Breast epithelium (tissue), 4 donors: ENCODE results near the gene NEDD4L. TPM values are rescaled to one million over a fixed set of nuclear protein-coding genes. Genes with fewer than 3 reads are reported as not detected.

Source experiments
- DNase-seq, 2 donors: peaks; one replicate each; pipeline ENCODE4 v3.0.0-alpha.2; 2019; ENCODE audit warnings: low spot score in 2 of 2
- H3K27ac ChIP-seq, 2 donors: fragments of 200-600 bp; sonication (generic) in 1 of 2; one replicate each; pipeline ENCODE4 v1.5.1; 2016 to 2019; ENCODE audit warnings: mild to moderate bottlenecking in 1 of 2
- H3K27me3 ChIP-seq, 2 donors: fragments of 200-600 bp; sonication (generic) in 1 of 2; one replicate each; pipeline versions ENCODE4 v1.5.1 to v1.6.0; 2017 to 2019; ENCODE audit warnings: control low read depth in 1 of 2, mild to moderate bottlenecking in 1 of 2
- H3K36me3 ChIP-seq: fragments of 200-600 bp; one replicate; pipeline ENCODE4 v1.5.1; 2019
- H3K4me1 ChIP-seq, 2 donors: fragments of 200-600 bp; sonication (generic); one replicate each; pipeline ENCODE4 v1.5.1; 2016 to 2019; ENCODE audit warnings: control low read depth in 1 of 2
- H3K4me3 ChIP-seq, 3 donors: fragments of 200-600 bp; sonication (generic); 1 replicate in 2 of 3; 2 replicates in 1 of 3; pipeline ENCODE4 v1.5.1; 2016 to 2019; ENCODE audit warnings: mild to moderate bottlenecking in 3 of 3, moderate library complexity in 2 of 3
- H3K9me3 ChIP-seq, 2 donors: fragments of 200-600 bp; sonication (generic) in 1 of 2; one replicate each; pipeline ENCODE4 v1.5.1; 2016 to 2019; ENCODE audit warnings: control low read depth in 1 of 2
- POLR2A ChIP-seq: fragments of 450-650 bp; IDR thresholded peaks from one replicate; pipeline ENCODE4 v1.6.1; 2016; ENCODE audit warnings: antibody characterized with exemption, mild to moderate bottlenecking, moderate library complexity
- POLR2AphosphoS5 ChIP-seq, 3 donors: sonication (generic); formaldehyde crosslinking; IDR thresholded peaks; one replicate each; pipeline ENCODE4 v1.6.1; 2017; ENCODE audit warnings: antibody characterized with exemption in 3 of 3
- intact Hi-C: fragments of 100-400 bp; cut with DNase I; formaldehyde crosslinking; loops from one replicate; pipeline ENCODE4 v1.15.1; 2023; ENCODE audit warnings: low total_unique reads
- total RNA-seq, 3 donors: library from RNA; depleted of rRNA; stranded (reverse); fragments of >200 nt; gene quantifications; one replicate each; pipeline ENCODE4 v1.1.0, GENCODE V29; 2016
- TF ChIP-seq, protein P1 (sequence below), 3 donors: fragments of 450-650 bp; IDR thresholded peaks; one replicate each; pipeline ENCODE4 v1.5.1; 2016 to 2017; ENCODE audit warnings: antibody characterized with exemption in 3 of 3, mild to moderate bottlenecking in 3 of 3, moderate library complexity in 3 of 3

Gene NEDD4L
- total RNA-seq, 3 donors from 2014 or later, result 26.2 to 162 (median 106) TPM

DNA sequence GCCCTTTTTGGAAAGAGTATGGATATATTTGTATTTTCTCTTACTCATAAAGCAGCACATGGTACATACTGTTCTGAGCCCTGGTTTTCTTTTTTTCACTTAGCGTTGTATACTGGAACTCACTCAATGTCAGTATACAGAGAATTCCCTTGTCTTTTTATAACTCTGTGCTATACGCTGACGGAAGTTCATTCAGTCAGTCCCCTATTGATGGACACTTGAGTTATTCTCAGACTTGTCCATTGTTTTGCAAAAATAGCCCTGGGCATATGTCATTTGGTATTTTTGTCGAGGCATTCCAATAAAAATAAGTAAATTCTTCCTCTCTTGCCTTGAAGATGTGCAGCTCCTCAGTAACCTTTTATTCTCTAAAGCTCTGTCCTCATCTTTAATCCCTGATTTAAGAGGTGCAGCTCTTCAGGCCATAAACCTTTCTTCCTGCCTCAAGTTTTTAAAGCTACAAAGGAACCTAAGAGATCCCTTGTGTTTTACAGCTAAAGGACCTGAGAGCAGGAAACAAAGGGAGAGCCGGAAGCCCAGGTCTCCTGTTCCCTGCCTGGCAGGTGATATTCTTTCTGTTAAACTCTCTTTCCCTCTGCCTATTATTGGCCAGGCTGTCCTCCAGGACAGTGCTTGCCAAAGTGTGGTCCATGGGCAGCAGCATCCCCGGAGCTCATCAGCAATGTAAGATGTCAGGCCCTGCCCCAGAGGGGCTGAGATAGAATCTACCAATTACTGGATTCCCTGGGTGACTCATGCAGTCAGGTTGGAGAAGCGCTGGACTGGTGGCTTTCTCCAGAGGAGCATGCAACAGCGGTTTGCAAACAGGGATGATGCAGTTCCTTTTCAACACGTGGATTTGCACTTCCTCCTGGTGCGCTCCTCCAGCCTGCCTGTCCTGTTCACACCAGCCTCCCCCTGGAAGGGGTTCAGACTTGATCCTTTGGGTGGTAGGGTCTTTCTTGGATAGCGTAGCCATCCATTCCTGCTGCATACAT is 158.0 kb downstream of the NEDD4L start:
- no peaks in the 10 kb centered on the region for H3K4me1 ChIP-seq
- DNase-seq, result peak; percentile 74 to 75
- intact Hi-C loops, result no loop called here

DNA sequence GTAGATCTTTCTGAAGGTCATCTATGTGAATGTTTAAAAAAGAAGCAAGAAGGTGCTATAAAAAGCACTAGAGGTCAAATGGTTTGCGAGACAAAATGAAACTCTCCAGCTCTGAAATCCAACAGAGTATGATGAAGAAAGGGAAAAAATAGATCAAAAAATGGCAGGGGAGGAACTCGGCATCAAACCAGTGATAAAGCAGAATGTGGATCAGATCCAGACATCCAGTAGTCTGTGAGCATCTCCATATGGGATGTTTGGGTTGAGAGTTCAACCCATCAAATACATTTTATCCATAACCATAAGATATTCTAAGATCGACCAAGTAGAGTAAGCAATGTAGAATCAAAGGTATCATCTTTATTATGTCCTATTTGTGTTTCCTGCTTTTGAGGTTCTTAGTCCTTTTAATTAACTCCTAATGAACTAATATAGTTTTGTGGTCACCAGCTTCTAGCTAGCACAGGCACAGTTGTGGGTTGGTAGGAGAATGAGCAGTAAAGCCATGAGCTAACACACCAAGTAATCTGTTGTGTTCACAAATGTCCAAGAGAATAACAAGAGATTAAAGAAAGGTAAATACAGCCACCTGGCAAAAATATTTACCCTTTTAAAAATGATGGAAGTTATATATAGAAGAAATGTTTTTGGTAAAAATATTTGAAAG is 160.9 kb downstream of the NEDD4L start:
- H3K4me1 ChIP-seq, result no peaks in the 10 kb centered on the region
- H3K9me3 ChIP-seq, result no peaks in the 10 kb centered on the region
- no peak overlapping the region for H3K4me3 ChIP-seq
- H3K27me3 ChIP-seq, result no peaks in the 10 kb centered on the region
- no peak for DNase-seq
- no peak overlapping the region for H3K27ac ChIP-seq
- TF ChIP-seq POLR2A, result no peak
- TF ChIP-seq POLR2AphosphoS5 (IDR thresholded peaks at IDR 0.05), result no peak
- TF ChIP-seq, protein P1, sequence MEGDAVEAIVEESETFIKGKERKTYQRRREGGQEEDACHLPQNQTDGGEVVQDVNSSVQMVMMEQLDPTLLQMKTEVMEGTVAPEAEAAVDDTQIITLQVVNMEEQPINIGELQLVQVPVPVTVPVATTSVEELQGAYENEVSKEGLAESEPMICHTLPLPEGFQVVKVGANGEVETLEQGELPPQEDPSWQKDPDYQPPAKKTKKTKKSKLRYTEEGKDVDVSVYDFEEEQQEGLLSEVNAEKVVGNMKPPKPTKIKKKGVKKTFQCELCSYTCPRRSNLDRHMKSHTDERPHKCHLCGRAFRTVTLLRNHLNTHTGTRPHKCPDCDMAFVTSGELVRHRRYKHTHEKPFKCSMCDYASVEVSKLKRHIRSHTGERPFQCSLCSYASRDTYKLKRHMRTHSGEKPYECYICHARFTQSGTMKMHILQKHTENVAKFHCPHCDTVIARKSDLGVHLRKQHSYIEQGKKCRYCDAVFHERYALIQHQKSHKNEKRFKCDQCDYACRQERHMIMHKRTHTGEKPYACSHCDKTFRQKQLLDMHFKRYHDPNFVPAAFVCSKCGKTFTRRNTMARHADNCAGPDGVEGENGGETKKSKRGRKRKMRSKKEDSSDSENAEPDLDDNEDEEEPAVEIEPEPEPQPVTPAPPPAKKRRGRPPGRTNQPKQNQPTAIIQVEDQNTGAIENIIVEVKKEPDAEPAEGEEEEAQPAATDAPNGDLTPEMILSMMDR (IDR thresholded peaks at IDR 0.05), result no peak
- H3K36me3 ChIP-seq, result no peaks in the 10 kb centered on the region
- intact Hi-C loops, result no loop called here

More for the DNA sequence above, 158.0 kb downstream of the NEDD4L start:
- TF ChIP-seq POLR2AphosphoS5 (IDR thresholded peaks at IDR 0.05) (peak in 2 of 3 donors; percentile 28 to 55), POLR2A (no peak)
- H3K36me3 ChIP-seq, result no peaks in the 10 kb centered on the region
- H3K9me3 ChIP-seq, result no peaks in the 10 kb centered on the region
- H3K27ac ChIP-seq, result peak overlapping the region; percentile 65 to 89
- no peaks in the 10 kb centered on the region for H3K27me3 ChIP-seq
- no peak overlapping the region for H3K4me3 ChIP-seq

DNA sequence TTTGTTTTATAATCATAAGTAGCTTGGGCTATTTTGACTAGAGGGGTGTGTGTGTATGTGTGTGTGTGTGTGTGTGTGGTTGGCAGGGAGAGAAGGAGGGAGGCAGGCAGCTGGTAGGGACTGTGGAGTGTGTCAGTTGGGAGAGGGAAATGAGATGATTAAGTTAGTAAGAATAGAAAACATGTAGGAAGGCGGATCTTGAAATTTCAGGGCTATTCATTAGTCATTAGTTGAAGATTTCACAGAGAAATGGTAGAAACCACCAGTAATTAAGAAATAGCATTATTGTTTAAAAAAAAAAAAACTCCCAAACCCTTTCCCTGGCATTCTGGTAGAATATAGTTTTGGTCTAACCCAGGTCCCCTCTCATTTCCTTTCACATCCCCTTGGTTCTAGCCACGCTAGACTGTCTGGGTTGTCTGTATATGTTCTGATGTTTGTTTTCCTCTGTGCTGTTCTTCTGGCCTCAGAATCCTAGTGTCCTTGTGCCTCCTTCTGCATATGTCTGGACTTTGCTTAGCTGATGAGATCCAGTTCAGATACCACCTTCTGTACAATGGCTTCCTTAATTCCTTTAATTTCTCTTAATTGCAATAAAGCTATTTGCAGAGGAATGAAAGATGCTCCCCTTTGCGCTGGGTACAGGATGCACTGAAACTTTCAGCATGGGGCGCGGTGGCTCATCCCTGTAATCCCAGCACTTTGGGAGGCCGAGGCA is 161.6 kb downstream of the NEDD4L start:
- Histone ChIP-seq H3K36me3 (no peaks in the 10 kb centered on the region), H3K4me3 (no peak overlapping the region), H3K27me3 (no peaks in the 10 kb centered on the region), H3K4me1 (no peaks in the 10 kb centered on the region), H3K9me3 (no peaks in the 10 kb centered on the region), H3K27ac (no peak overlapping the region)
- intact Hi-C loops, result no loop called here
- DNase-seq, result no peak
- no peak for TF ChIP-seq POLR2AphosphoS5 (IDR thresholded peaks at IDR 0.05)
- TF ChIP-seq, protein P1 (IDR thresholded peaks at IDR 0.05), result no peak
- no peak for TF ChIP-seq POLR2A

DNA sequence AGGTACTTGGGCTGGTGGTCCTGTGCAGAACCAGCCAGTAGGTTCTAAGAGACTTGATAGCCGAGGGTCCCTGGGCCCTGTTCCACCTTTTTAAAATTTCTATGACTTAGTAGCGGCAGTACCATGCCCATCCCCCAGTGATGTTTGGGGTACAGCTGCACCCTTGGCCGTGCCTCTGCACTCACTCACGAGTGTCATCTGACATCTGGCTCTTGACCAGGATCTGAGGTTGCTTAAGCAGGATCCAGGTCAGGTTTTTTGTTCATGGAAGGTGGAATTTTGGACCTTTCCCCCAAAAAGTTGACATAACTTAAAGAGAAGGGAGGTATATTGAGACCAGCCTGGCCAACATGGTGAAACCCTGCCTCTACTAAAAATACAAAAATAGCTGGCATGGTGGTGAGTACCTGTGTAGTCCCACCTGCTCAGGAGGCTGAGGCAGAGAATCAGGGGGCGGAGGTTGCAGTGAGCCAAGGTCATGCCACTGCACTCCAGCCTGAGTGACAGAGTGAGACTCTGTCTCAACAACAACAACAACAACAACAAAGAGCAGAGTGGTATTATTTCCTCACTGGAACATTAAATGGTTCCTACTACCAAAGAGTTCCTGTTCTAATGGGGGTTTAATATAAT is 163.6 kb downstream of the NEDD4L start:
- TF ChIP-seq POLR2AphosphoS5 (IDR thresholded peaks at IDR 0.05), result no peak
- TF ChIP-seq POLR2A, result no peak
- TF ChIP-seq, protein P1 (IDR thresholded peaks at IDR 0.05), result no peak
- H3K36me3 ChIP-seq, result no peaks in the 10 kb centered on the region
- no peaks in the 10 kb centered on the region for H3K27me3 ChIP-seq
- H3K9me3 ChIP-seq, result no peaks in the 10 kb centered on the region
- H3K4me3 ChIP-seq, result no peak overlapping the region
- intact Hi-C loops, result no loop called here
- DNase-seq, result no peak
- H3K27ac ChIP-seq, result peak overlapping the region in 1 of 2 donors; percentile 17
- no peaks in the 10 kb centered on the region for H3K4me1 ChIP-seq
